Activated CD4-positive, alpha-beta T cell treated with anti-CD3 and anti-CD28 coated beads, Interleukin-2, amount 10 ng/mL, durations not matched to agents 7 days and 5 days (primary cell): ENCODE data around the gene EVI5. TPM values are rescaled to one million over a fixed set of nuclear protein-coding genes. Genes with fewer than 3 reads are reported as not detected.

Source experiments
- CTCF ChIA-PET: fragments of 350-600 bp; sonication (Branson Sonifier 250); formaldehyde crosslinking; loops from one replicate; lab custom pipeline; 2021; ENCODE audit warnings: antibody characterized with exemption; lab: Charles Lee
- POLR2A ChIA-PET: fragments of 350-600 bp; sonication (Branson Sonifier 250); formaldehyde crosslinking; loops from one replicate; lab custom pipeline; 2021; ENCODE audit warnings: antibody characterized with exemption; lab: Charles Lee
- DNase-seq: peaks from one replicate; pipeline ENCODE4 v3.0.0-alpha.2; 2020
- H3K27ac Mint-ChIP-seq: one replicate; pipeline ENCODE4 v1.8.0; 2021; ENCODE audit warnings: mild to moderate bottlenecking, moderate library complexity, mixed read lengths
- H3K27me3 Mint-ChIP-seq: one replicate; pipeline ENCODE4 v1.8.0; 2021; ENCODE audit warnings: mixed read lengths
- H3K36me3 Mint-ChIP-seq: one replicate; pipeline ENCODE4 v1.8.0; 2021; ENCODE audit warnings: low read depth, mixed read lengths
- H3K4me1 Mint-ChIP-seq: one replicate; pipeline ENCODE4 v1.8.0; 2021; ENCODE audit warnings: mixed read lengths
- H3K4me3 Mint-ChIP-seq: one replicate; pipeline ENCODE4 v1.8.0; 2021; ENCODE audit warnings: mild to moderate bottlenecking, moderate library complexity, mixed read lengths
- H3K9me3 Mint-ChIP-seq: one replicate; pipeline ENCODE4 v1.8.0; 2021; ENCODE audit warnings: mixed read lengths
- total RNA-seq, 2 experiments: library from RNA; stranded (reverse); gene quantifications; one replicate each; pipeline ENCODE4 v1.2.3, GENCODE V29; 2021

Gene EVI5
- total RNA-seq, 2 experiments from 2014 or later, result 0.35 to 0.52 TPM

DNA sequence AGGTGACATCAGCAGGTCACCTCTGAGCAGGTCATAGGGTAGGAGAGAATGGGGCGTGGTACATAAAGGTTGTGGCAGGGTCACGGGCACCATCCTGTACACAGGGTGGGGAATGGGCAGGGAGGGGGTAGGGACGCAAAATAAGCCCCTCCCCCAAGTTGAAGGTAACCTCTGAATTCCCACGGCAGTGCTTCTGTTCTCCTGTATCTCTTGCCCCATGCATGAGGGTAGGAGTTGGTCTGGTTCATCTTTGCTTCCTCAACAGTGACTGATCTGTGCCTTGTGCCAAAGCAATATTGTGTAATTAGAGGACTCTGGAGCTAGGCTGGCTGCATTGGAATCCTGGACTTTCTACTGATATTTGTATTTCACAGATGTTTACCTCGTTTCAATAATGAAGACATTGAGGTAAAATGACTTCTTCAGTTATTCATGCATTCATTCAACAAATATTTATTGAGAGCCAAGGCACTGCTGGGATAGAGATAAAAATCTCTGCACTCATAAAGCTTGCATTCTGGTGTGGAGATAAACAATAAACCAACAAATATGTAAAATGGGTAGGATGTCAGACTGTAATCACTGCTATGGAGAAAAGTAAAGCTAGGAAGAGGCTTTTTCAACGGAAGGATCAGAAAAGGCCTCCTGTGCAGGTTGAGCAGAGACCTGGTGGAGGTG is 279.8 kb downstream of the EVI5 start:
- ChIA-PET CTCF (interaction anchor here (1.1 to 3.3 kb wide), 3 partner anchors 12 to 19 kb away, joined by 3 to 13 read pairs (median 3); partner anchors contain the start of gene GFI1), POLR2A (no interaction called here)
- no peak for DNase-seq
- peaks cover 2% of the 10 kb centered on the region for H3K9me3 Mint-ChIP-seq
- H3K4me3 Mint-ChIP-seq, result no peak overlapping the region
- no peaks in the 10 kb centered on the region for H3K27me3 Mint-ChIP-seq
- H3K36me3 Mint-ChIP-seq, result no peaks in the 10 kb centered on the region
- peaks cover 35% of the 10 kb centered on the region for H3K4me1 Mint-ChIP-seq
- H3K27ac Mint-ChIP-seq, result peak overlapping the region; percentile 60

- no peaks in the 10 kb centered on the region for H3K27me3 Mint-ChIP-seq
- ChIA-PET CTCF (interaction anchor here (0.9 to 1.2 kb wide), 3 partner anchors 13 to 18 kb away, joined by 3 read pairs; partner anchors contain the start of gene GFI1), POLR2A (no interaction called here)
- H3K9me3 Mint-ChIP-seq, result peaks cover 2% of the 10 kb centered on the region
- no peaks in the 10 kb centered on the region for H3K36me3 Mint-ChIP-seq
- H3K4me1 Mint-ChIP-seq, result peaks cover 35% of the 10 kb centered on the region
- no peak for DNase-seq
- peak overlapping the region; percentile 60 for H3K27ac Mint-ChIP-seq
- no peak overlapping the region for H3K4me3 Mint-ChIP-seq
These were observed 280.5 kb downstream of the EVI5 start for GRCh38 chr1:92504291-92505014.

DNA sequence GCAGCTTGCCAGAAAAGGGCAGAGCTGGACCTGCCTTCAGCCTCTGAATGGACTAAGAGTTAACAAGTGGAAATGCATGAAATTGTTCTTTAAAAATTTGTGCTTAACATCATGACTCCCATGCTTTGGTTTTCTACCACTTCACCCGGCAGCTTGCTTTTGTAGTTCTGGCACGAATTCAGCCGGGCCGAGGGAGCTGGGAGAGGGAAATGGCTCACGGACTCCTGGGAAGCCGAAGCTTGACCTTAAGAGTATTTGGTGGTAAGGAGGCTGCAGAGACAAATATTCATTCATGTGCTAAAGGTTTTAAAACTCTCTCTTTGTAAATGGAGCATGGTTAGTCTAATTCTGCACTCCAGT is 281.0 kb downstream of the EVI5 start:
- no peaks in the 10 kb centered on the region for H3K27me3 Mint-ChIP-seq
- peaks cover 35% of the 10 kb centered on the region for H3K4me1 Mint-ChIP-seq
- peaks cover 2% of the 10 kb centered on the region for H3K36me3 Mint-ChIP-seq
- no peak overlapping the region for H3K4me3 Mint-ChIP-seq
- no peak for DNase-seq
- H3K9me3 Mint-ChIP-seq, result peaks cover 2% of the 10 kb centered on the region
- peak overlapping the region; percentile 60 for H3K27ac Mint-ChIP-seq
- ChIA-PET POLR2A (no interaction called here), CTCF (interaction anchor here (0.7 to 1.3 kb wide), 4 partner anchors 14 to 26 kb away, joined by 3 to 4 read pairs (median 3); partner anchors contain the start of gene GFI1)

- ChIA-PET CTCF (interaction anchor here (0.7 to 1.3 kb wide), 4 partner anchors 14 to 25 kb away, joined by 3 to 4 read pairs (median 3); partner anchors contain the start of gene GFI1), POLR2A (no interaction called here)
- Mint-ChIP-seq H3K9me3 (peaks cover 2% of the 10 kb centered on the region), H3K36me3 (peaks cover 3% of the 10 kb centered on the region), H3K4me1 (peaks cover 35% of the 10 kb centered on the region), H3K27me3 (no peaks in the 10 kb centered on the region), H3K4me3 (no peak overlapping the region), H3K27ac (no peak overlapping the region)
- no peak for DNase-seq
These were observed 281.6 kb downstream of the EVI5 start for GRCh38 chr1:92503043-92503925.

DNA sequence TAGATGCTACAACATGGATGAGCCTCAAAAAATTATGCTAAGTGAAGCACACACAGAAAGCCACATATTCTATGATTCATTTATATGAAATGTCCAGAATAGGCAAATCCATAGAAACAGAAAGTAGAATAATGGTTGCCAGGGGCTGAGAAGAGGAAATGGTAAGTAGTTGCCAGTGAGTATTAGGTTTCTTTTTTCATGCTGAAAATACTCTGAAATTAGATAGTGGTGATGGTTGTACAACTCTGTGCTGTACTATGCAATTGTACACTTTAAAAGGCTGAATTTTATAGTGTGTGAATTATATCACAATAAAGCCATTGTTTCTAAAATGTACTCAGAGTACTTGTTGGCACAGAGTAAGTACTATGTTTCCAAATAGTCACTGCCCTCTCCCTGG is 282.7 kb downstream of the EVI5 start:
- POLR2A ChIA-PET, result no interaction called here
- CTCF ChIA-PET, result no interaction called here

GRCh38 chr1:92500552-92500951 is 284.4 kb downstream of the EVI5 start:
- Mint-ChIP-seq H3K4me3 (no peak overlapping the region), H3K36me3 (peaks cover 7% of the 10 kb centered on the region), H3K27ac (no peak overlapping the region), H3K4me1 (peaks cover 41% of the 10 kb centered on the region), H3K27me3 (no peaks in the 10 kb centered on the region), H3K9me3 (peaks cover 2% of the 10 kb centered on the region)
- ChIA-PET POLR2A (no interaction called here), CTCF (interaction anchor here (0.9 to 4.0 kb wide), 2 partner anchors 10 to 14 kb away, joined by 3 to 22 read pairs; partner anchors contain the start of gene GFI1)
- no peak for DNase-seq

More for the DNA sequence above, 282.7 kb downstream of the EVI5 start:
- DNase-seq, result no peak
- H3K27me3 Mint-ChIP-seq, result no peaks in the 10 kb centered on the region
- H3K9me3 Mint-ChIP-seq, result peaks cover 2% of the 10 kb centered on the region
- H3K4me1 Mint-ChIP-seq, result peaks cover 35% of the 10 kb centered on the region
- no peak overlapping the region for H3K4me3 Mint-ChIP-seq
- no peak overlapping the region for H3K27ac Mint-ChIP-seq
- peaks cover 7% of the 10 kb centered on the region for H3K36me3 Mint-ChIP-seq

GRCh38 chr1:92495392-92496063 is 289.4 kb downstream of the EVI5 start:
- ChIA-PET POLR2A (no interaction called here), CTCF (no interaction called here)
- Mint-ChIP-seq H3K9me3 (no peaks in the 10 kb centered on the region), H3K4me1 (peaks cover 36% of the 10 kb centered on the region), H3K36me3 (peaks cover 10% of the 10 kb centered on the region), H3K27ac (peak overlapping the region; percentile 31), H3K27me3 (no peaks in the 10 kb centered on the region), H3K4me3 (peak overlapping the region; percentile 10)
- DNase-seq, result peak; percentile 30

GRCh38 chr1:92494485-92495141 is 290.3 kb downstream of the EVI5 start:
- no peak overlapping the region for H3K27ac Mint-ChIP-seq
- DNase-seq, result no peak
- no peaks in the 10 kb centered on the region for H3K9me3 Mint-ChIP-seq
- CTCF ChIA-PET, result interaction anchor here (0.5 to 1.1 kb wide), 2 partner anchors 93 to 114 kb away, joined by 3 read pairs; no protein-coding TSS in a partner anchor
- peaks cover 41% of the 10 kb centered on the region for H3K4me1 Mint-ChIP-seq
- H3K27me3 Mint-ChIP-seq, result no peaks in the 10 kb centered on the region
- peaks cover 10% of the 10 kb centered on the region for H3K36me3 Mint-ChIP-seq
- H3K4me3 Mint-ChIP-seq, result no peak overlapping the region
- POLR2A ChIA-PET, result no interaction called here

DNA sequence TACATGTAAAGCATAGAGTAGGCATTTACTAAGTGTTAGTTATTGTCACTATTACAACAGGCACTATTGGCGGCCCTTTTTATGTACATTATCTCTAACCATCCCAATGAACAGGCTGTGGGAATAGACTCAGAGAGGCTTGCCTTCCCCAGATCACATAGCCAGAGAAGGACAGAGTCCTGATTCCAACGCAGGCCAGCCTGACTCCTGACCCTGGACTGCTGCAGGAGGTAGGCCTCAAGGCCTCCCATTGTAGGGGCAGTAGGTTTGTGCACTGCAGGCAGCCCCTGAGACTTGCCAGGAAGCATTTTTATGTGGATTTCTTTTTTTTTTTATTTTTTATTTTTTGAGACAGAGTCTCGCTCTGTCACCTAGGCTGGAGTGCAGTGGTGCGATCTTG is 291.8 kb downstream of the EVI5 start:
- Mint-ChIP-seq H3K4me3 (no peak overlapping the region), H3K4me1 (peaks cover 54% of the 10 kb centered on the region), H3K36me3 (peaks cover 7% of the 10 kb centered on the region), H3K27me3 (no peaks in the 10 kb centered on the region), H3K9me3 (no peaks in the 10 kb centered on the region), H3K27ac (no peak overlapping the region)
- CTCF ChIA-PET, result interaction anchor here (1.1 to 1.6 kb wide), 3 partner anchors 10 to 94 kb away, joined by 3 to 4 read pairs (median 3); no protein-coding TSS in a partner anchor
- DNase-seq, result no peak
- POLR2A ChIA-PET, result no interaction called here

- Mint-ChIP-seq H3K4me1 (peaks cover 48% of the 10 kb centered on the region), H3K36me3 (peaks cover 3% of the 10 kb centered on the region), H3K4me3 (peak overlapping the region; percentile 82), H3K9me3 (no peaks in the 10 kb centered on the region), H3K27me3 (no peaks in the 10 kb centered on the region), H3K27ac (peak overlapping the region; percentile 79)
- POLR2A ChIA-PET, result no interaction called here
- DNase-seq, result no peak
- CTCF ChIA-PET, result interaction anchor here (0.6 to 1.4 kb wide), 5 partner anchors 14 to 35 kb away, joined by 3 read pairs; no protein-coding TSS in a partner anchor
These were observed 296.1 kb downstream of the EVI5 start for GRCh38 chr1:92488832-92489231.

DNA sequence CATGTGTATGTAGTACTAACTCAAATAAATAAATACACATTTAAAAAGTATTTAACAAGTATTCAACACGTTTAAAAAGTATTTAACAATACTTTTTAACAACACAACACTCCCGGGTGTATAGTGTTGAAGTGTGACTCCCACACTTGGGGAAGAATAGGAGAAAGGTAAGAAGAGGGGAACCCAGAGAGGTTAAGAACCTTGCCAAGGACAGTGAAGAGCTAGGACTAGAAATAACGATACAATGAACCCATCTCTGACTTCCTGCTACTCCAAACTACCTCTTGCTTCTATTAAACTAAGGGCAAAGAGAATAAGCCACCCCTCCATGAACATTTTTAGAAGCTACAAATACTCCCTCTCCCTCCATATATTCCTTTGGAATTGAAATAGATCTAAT is 296.5 kb downstream of the EVI5 start:
- DNase-seq, result no peak
- Mint-ChIP-seq H3K36me3 (peaks cover 3% of the 10 kb centered on the region), H3K27ac (peak overlapping the region; percentile 79), H3K4me3 (peak overlapping the region; percentile 82), H3K27me3 (no peaks in the 10 kb centered on the region), H3K4me1 (peaks cover 46% of the 10 kb centered on the region), H3K9me3 (no peaks in the 10 kb centered on the region)
- CTCF ChIA-PET, result interaction anchor here (1.0 to 1.4 kb wide), 2 partner anchors 29 to 34 kb away, joined by 3 read pairs; no protein-coding TSS in a partner anchor
- POLR2A ChIA-PET, result no interaction called here
